BLaER1 (cell line): ENCODE results near the gene ASAP2.

Source experiments
- H3K27ac ChIP-seq: shearing (Covaris generic); formaldehyde crosslinking; 2 replicates; pipeline ENCODE4 v1.8.1; 2022
- H3K27me3 ChIP-seq: shearing (Covaris generic); formaldehyde crosslinking; 2 replicates; pipeline ENCODE4 v1.8.1; 2022
- H3K36me3 ChIP-seq: shearing (Covaris generic); formaldehyde crosslinking; 2 replicates; pipeline ENCODE4 v1.8.1; 2022
- H3K4me1 ChIP-seq: shearing (Covaris generic); formaldehyde crosslinking; 2 replicates; pipeline ENCODE4 v1.8.1; 2022
- H3K4me2 ChIP-seq: shearing (Covaris generic); formaldehyde crosslinking; 2 replicates; pipeline ENCODE4 v1.8.1; 2022
- H3K4me3 ChIP-seq: shearing (Covaris generic); formaldehyde crosslinking; 2 replicates; pipeline ENCODE4 v1.8.1; 2022
- H3K9ac ChIP-seq: shearing (Covaris generic); formaldehyde crosslinking; 2 replicates; pipeline ENCODE4 v1.8.1; 2022
- H3K9me3 ChIP-seq: shearing (Covaris generic); formaldehyde crosslinking; 2 replicates; pipeline ENCODE4 v1.8.1; 2022
- H4K20me1 ChIP-seq: shearing (Covaris generic); formaldehyde crosslinking; 2 replicates; pipeline ENCODE4 v1.8.1; 2022
- Cebpa-rat ChIP-seq: shearing (Covaris generic); IDR thresholded peaks from 2 replicates; pipeline ENCODE4 v1.8.1; 2022

ASAP2 gene

DNA sequence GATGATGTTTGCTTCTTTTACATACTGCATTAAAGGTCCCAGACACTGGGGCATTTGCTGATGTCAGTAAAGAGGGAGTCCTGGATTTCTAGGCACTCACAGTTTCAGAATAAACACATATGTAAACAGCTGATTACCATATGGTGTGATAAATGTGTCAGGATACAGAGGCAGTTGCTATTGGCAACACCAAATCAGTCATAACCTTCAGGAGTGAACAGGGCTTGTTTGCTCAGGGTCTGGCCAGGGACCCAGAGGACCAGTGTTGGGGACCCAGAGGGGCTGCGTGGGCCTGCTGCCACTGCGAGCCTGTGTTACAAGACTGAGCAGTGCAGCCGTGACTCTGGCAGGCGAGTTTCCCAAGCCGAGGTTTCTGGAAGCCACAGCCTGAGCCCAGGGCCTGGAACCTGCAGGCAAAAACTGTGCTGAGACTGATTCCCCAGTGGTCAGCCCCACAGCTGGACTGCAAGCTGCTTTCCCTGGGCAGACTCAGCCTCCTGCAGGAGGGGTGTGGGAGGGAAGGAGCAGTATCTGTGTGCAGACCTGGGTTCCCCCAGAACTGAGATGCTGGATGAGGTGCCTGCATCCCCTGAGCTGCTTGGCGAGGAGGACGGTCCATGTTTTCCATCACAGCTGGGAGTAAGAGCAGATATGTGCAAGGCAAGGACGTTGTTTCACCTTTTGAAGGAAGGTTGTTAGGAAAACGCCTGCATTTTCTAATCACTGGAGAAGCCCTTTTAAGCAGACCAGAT, 23.6 kb downstream of the ASAP2 start:
- Histone ChIP-seq H3K9ac (peak overlapping the region; percentile 22), H3K36me3 (peaks cover 8% of the 10 kb centered on the region; the same call in 1 of the 2 replicates), H3K4me1 (peaks cover 100% of the 10 kb centered on the region), H3K27me3 (no peaks in the 10 kb centered on the region), H3K4me2 (peak overlapping the region; percentile 81), H3K4me3 (no peak overlapping the region), H3K9me3 (no peaks in the 10 kb centered on the region), H4K20me1 (peaks cover 100% of the 10 kb centered on the region), H3K27ac (peak overlapping the region; percentile 58; the same call in 1 of the 2 replicates)
- no peak for TF ChIP-seq Cebpa-rat

DNA sequence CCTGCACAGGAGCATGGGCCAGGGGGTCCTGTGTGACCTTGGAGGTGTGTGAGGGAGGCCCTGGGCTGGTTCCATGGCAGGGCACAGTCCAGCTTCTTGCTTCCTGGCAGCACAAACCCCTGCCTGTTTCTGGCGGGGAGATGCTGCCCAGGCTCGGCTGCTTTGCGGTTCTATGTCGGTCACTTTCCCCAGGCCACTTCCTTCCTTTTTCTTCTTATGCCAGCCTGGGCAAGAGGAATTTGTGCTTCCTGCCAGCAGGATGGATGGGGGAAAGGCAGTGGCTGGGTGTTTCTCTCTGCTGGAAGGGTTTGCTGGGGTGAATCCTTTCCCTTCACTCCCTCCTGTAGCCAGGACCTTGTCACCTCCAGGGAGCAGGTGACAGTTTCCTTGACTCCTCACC, 24.3 kb downstream of the ASAP2 start:
- peak overlapping the region; percentile 81 for H3K4me2 ChIP-seq
- TF ChIP-seq Cebpa-rat = no peak
- H4K20me1 ChIP-seq = peaks cover 100% of the 10 kb centered on the region
- H3K4me1 ChIP-seq = peaks cover 100% of the 10 kb centered on the region
- no peak overlapping the region for H3K4me3 ChIP-seq
- peaks cover 2% of the 10 kb centered on the region; the same call in 1 of the 2 replicates for H3K36me3 ChIP-seq
- H3K9ac ChIP-seq = peak overlapping the region; percentile 46; the same call in 1 of the 2 replicates
- H3K9me3 ChIP-seq = no peaks in the 10 kb centered on the region
- H3K27me3 ChIP-seq = no peaks in the 10 kb centered on the region
- H3K27ac ChIP-seq = peak overlapping the region; percentile 58

DNA sequence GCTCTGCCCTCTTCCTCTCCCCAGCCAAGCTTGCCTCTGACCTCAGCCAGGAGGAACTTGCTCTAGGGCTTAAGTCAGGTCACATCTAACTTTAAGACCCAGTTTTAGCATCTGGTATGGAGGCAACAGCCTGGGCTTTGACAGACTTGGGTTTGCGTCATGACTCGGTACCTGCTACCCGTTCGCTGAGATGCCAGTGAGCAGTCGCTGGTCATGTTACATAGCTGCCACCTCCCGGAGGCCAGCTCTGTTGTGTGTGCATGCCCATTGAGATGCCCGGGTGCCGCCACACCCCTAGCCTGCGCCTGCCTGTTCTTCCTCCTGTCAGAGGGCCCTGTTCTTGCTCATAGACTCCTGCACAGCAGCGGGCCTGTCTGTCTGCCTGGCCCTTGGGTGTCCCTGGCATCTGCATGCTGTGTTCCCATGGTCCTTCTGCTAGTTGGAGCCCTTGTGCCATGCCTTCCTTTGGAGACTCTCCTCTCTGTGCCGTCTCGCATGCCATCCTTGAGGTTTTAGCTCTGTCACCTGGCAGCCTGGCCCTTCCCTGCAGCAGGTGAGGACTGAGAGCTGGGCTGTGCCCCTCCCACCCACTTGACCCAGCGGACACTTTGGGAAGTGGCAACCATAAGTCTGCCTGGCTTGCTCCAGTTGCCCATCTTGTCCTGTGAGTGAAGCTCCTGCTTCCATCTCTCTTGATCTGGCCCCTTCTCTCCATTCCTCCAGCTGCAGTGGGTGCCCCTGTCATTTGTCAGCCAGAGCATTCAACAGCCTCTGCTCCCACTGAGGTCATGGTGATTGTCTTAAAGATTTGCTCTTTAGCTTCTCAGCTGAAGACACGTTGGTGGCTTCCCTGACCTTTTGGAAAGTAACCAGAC, 24.9 kb downstream of the ASAP2 start:
- Histone ChIP-seq H3K9ac (peak overlapping the region; percentile 46; the same call in 1 of the 2 replicates), H3K4me1 (peaks cover 97% of the 10 kb centered on the region)

GRCh38 chr2:9232166-9232479, 25.5 kb downstream of the ASAP2 start:
- peaks cover 94% of the 10 kb centered on the region for H3K4me1 ChIP-seq
- H3K4me2 ChIP-seq = peak overlapping the region; percentile 81
- no peak overlapping the region for H3K27ac ChIP-seq

More for the DNA sequence above, 24.9 kb downstream of the ASAP2 start:
- peak overlapping the region; percentile 58 for H3K27ac ChIP-seq
- peak overlapping the region; percentile 81 for H3K4me2 ChIP-seq
- no peaks in the 10 kb centered on the region for H3K27me3 ChIP-seq
- H3K36me3 ChIP-seq = no peaks in the 10 kb centered on the region
- TF ChIP-seq Cebpa-rat = no peak
- H3K9me3 ChIP-seq = no peaks in the 10 kb centered on the region
- H3K4me3 ChIP-seq = no peak overlapping the region
- H4K20me1 ChIP-seq = peaks cover 100% of the 10 kb centered on the region

DNA sequence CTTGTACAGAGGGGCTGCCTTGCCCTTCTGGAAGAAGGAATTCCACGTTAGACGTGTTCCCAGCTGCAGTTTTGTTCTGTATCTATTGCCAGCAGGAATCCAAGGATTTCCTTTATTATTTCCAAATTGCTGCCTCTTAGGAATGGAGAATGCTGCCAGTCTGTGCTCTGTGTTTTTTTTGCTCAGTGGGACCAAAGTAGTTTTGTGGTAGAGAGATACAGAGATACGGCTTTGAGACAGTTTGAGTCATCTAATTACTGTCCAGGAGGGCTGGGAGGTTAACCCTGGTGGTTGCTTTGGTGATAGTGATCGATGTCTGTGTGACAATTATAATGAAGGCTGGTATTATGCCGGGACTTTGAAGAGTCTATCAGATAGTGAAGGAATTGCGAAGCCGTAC, 26.3 kb downstream of the ASAP2 start:
- H3K4me2 ChIP-seq = no peak overlapping the region
- H4K20me1 ChIP-seq = peaks cover 100% of the 10 kb centered on the region
- no peak for TF ChIP-seq Cebpa-rat
- H3K9ac ChIP-seq = no peak overlapping the region
- H3K36me3 ChIP-seq = peaks cover 5% of the 10 kb centered on the region; the same call in 1 of the 2 replicates
- no peak overlapping the region for H3K27ac ChIP-seq
- no peak overlapping the region for H3K4me3 ChIP-seq
- H3K4me1 ChIP-seq = peaks cover 91% of the 10 kb centered on the region
- H3K9me3 ChIP-seq = no peaks in the 10 kb centered on the region
- H3K27me3 ChIP-seq = no peaks in the 10 kb centered on the region

More at GRCh38 chr2:9232166-9232479, 25.5 kb downstream of the ASAP2 start:
- Histone ChIP-seq H3K9me3 (no peaks in the 10 kb centered on the region), H3K9ac (no peak overlapping the region), H3K27me3 (no peaks in the 10 kb centered on the region), H3K4me3 (no peak overlapping the region), H3K36me3 (no peaks in the 10 kb centered on the region), H4K20me1 (peaks cover 100% of the 10 kb centered on the region)
- TF ChIP-seq Cebpa-rat = no peak

DNA sequence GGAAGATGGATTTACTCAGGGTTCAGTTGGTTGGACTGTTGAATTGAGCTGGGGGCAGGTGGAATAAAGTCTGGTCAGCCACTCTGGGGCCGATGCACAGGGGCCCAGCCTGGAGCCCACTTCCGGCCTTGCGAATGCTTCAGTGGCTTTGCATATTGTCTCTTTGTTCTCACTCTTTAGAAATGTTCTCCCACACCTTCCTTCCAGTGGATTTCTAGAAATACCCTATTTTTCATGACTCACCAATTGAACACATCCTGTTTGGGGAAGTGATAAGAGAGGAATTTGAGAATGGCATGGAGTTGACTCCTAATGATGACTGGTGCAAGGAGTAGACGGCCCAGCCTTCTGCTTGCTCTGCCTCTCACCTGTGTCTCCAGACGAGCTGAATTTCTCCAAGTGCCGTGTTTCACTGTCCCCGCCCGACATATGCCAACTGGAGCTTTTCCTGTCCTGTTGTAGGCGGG, 28.1 kb downstream of the ASAP2 start:
- peaks cover 86% of the 10 kb centered on the region for H3K4me1 ChIP-seq
- no peak overlapping the region for H3K9ac ChIP-seq
- H3K27me3 ChIP-seq = no peaks in the 10 kb centered on the region
- peaks cover 100% of the 10 kb centered on the region for H4K20me1 ChIP-seq
- peak overlapping the region; percentile 64 for H3K4me2 ChIP-seq
- H3K4me3 ChIP-seq = no peak overlapping the region
- H3K9me3 ChIP-seq = no peaks in the 10 kb centered on the region
- TF ChIP-seq Cebpa-rat = no peak
- H3K27ac ChIP-seq = peak overlapping the region; percentile 49; the same call in 1 of the 2 replicates
- H3K36me3 ChIP-seq = peaks cover 9% of the 10 kb centered on the region

DNA sequence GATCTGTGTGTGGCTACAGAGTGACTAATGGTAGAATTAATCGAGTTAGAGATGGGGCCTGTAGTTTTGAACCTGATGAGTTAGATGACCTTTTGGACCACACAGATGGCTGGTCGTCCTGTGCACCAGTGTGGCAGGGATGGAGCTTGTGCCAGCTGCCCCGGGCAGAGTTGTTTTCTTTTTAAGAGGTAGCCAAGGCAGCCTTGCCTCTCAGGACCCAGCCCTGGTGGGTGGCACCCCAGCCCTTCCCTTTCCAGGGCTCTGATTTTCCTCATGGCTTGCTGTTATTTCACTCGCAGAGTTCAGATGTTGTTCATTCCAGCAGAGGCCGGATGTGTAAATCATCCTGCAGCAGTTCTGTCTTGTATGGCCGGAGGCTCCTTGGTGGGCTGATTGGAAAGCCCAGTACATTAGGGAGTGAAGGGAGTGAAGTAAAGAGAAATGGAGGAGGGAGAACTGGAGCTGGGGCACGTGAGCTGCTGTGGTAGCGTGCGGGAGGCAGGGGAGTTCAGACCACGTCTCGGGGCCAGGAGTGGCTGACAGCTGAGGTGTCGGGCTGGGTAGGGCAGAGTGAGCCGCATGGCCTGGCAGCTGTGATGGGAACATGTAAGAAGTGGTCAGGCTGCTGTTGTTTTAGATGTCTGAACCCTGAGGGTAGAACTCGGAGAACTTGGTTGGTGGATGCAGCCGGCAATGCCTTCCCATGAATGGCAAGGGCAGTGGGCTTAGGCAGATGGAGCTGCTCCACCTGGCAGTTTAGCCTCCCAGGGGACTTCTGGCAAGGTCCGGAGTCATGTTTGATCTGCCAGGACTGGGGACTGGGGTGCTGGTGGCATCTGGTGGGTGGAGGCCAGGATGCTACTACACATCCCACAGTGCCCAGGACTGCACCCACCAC, 28.8 kb downstream of the ASAP2 start:
- Histone ChIP-seq H3K4me2 (peak overlapping the region; percentile 64), H3K9ac (no peak overlapping the region)
- no peak for TF ChIP-seq Cebpa-rat

GRCh38 chr2:9236045-9236344, 29.4 kb downstream of the ASAP2 start:
- Histone ChIP-seq H4K20me1 (peaks cover 98% of the 10 kb centered on the region), H3K4me2 (peak overlapping the region; percentile 64), H3K9ac (no peak overlapping the region; the same call in 1 of the 2 replicates), H3K4me3 (no peak overlapping the region), H3K27ac (peak overlapping the region; percentile 39; the same call in 1 of the 2 replicates), H3K36me3 (peaks cover 20% of the 10 kb centered on the region), H3K27me3 (no peaks in the 10 kb centered on the region), H3K4me1 (peaks cover 74% of the 10 kb centered on the region), H3K9me3 (no peaks in the 10 kb centered on the region)
- no peak for TF ChIP-seq Cebpa-rat

More for the DNA sequence above, 28.8 kb downstream of the ASAP2 start:
- Histone ChIP-seq H3K27ac (peak overlapping the region; percentile 39; the same call in 1 of the 2 replicates), H3K9me3 (no peaks in the 10 kb centered on the region), H3K27me3 (no peaks in the 10 kb centered on the region), H3K4me3 (no peak overlapping the region), H3K4me1 (peaks cover 80% of the 10 kb centered on the region), H4K20me1 (peaks cover 98% of the 10 kb centered on the region), H3K36me3 (peaks cover 14% of the 10 kb centered on the region)

GRCh38 chr2:9236867-9237266, 30.3 kb downstream of the ASAP2 start:
- peaks cover 98% of the 10 kb centered on the region for H4K20me1 ChIP-seq
- no peak for TF ChIP-seq Cebpa-rat
- H3K36me3 ChIP-seq = peaks cover 25% of the 10 kb centered on the region
- no peak overlapping the region for H3K4me2 ChIP-seq
- H3K4me3 ChIP-seq = no peak overlapping the region
- no peaks in the 10 kb centered on the region for H3K27me3 ChIP-seq
- H3K4me1 ChIP-seq = peaks cover 66% of the 10 kb centered on the region
- H3K9ac ChIP-seq = no peak overlapping the region
- peaks cover 6% of the 10 kb centered on the region; the same call in 1 of the 2 replicates for H3K9me3 ChIP-seq
- H3K27ac ChIP-seq = no peak overlapping the region
